Hippocampal formation (tissue), 2 donors: ENCODE measurements around the gene SSRP1.
A peak's percentile ranks its signal among the peaks of the same experiment; 100 is the strongest.
"Not testable (repeated sequence)": the region's sequence is repeated elsewhere in the genome, so short reads cannot be mapped to it uniquely, and the experiment has no call there.

Source experiments
- DNase-seq, 2 donors: peaks; one replicate each; lab custom pipeline; 2025; lab: John Stamatoyannopoulos, UW

The SSRP1 gene, protein sequence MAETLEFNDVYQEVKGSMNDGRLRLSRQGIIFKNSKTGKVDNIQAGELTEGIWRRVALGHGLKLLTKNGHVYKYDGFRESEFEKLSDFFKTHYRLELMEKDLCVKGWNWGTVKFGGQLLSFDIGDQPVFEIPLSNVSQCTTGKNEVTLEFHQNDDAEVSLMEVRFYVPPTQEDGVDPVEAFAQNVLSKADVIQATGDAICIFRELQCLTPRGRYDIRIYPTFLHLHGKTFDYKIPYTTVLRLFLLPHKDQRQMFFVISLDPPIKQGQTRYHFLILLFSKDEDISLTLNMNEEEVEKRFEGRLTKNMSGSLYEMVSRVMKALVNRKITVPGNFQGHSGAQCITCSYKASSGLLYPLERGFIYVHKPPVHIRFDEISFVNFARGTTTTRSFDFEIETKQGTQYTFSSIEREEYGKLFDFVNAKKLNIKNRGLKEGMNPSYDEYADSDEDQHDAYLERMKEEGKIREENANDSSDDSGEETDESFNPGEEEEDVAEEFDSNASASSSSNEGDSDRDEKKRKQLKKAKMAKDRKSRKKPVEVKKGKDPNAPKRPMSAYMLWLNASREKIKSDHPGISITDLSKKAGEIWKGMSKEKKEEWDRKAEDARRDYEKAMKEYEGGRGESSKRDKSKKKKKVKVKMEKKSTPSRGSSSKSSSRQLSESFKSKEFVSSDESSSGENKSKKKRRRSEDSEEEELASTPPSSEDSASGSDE

GRCh38 chr11:57335343-57336110 lies at the start of gene SSRP1:
Gene SSRP1 (minus strand): TSS chr11:57335892. CDS start chr11:57335121, 771 bp downstream.
- DNase-seq, result peak; percentile 88 to 89

DNA sequence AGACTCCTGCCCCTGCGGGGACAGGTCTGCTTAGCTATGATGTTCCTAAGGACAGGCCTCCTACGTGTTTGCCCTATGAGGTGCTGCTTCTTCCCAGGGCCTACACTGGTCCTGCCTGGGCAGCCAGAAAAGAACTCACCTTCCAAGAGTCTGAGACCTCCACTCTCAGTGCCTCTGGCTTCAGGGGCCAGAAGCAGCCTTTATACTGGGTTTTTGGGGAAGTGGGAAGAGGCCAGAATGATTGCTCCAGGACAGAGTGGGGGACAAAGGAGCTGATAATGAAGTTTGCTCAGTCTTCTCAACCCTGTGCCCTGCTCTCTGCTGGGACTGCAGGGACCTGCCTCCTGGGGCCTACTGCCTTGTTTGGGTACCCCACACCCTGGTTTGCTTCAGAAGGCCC lies 45.3 kb upstream of the SSRP1 start, which contains the start of gene PRG3:
Gene PRG3, minus strand, starts transcription at position 176 of the 400 bp plus-strand sequence. CDS start 442 bp downstream, outside the sequence.
- no peak for DNase-seq

DNA sequence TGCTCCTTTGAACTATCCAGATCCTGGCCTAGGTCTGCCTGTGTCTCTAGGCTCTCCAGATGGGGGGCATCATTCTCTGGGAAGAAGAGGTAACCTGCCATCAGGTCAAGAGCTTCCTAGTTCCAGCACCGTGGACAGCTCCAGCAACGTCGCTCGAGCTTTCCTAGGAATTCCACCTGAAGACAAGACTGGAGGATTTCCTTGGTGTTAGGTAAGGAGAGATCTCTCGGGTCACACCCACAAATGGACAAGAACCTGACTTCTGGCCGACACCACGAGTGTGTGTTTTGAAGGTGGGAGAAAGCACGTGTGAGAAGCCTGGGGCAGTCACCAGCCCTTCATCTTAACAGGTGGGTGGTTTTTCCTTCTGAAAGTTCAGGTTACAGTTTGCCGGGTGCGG lies 44.0 kb upstream of the SSRP1 start:
- no peak for DNase-seq

- no peak for DNase-seq
These were observed 42.5 kb upstream of the SSRP1 start for GRCh38 chr11:57378186-57378585.

DNA sequence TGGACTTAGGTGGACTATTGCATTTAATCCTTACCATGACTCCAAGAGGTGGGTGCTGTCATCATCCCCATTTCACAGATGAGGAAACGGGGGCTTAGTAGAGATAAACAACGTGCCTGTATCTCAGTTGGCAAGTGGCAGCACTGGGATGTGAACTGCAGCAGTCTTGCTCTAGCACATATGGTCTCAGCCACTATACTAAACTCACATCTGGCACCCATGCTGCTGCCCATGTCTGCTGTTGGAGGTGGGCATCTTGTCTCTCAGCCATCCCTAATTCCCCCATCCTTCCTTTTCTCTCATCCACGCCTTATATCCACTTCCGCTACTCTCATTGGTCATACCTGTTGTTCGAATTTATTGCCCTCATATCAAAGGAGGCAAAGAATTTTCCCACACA lies 41.4 kb upstream of the SSRP1 start:
- no peak for DNase-seq

GRCh38 chr11:57376095-57377090 lies 40.7 kb upstream of the SSRP1 start:
- DNase-seq, result no peak

DNA sequence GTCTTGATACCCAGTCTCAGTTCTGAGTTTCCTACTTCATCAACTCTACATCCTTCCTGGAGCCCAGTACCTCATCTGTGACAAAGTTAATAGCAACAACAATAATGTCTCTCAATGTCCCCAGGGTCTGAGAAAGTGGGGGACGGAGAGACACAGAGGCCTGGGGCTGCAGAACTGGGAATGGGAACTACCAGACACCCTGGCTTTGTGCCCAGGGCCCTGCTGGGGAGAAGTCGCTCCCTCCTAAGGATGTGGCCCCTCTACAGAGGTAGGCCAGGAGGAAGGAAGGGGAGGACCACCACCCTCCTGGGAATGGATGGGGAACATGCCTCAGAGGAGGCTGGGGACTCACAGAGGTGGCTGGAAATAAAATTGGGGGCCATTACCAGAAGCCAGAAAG lies 39.8 kb upstream of the SSRP1 start:
- no peak for DNase-seq

- no peak for DNase-seq
These were observed 39.3 kb upstream of the SSRP1 start for GRCh38 chr11:57374966-57375365.

DNA sequence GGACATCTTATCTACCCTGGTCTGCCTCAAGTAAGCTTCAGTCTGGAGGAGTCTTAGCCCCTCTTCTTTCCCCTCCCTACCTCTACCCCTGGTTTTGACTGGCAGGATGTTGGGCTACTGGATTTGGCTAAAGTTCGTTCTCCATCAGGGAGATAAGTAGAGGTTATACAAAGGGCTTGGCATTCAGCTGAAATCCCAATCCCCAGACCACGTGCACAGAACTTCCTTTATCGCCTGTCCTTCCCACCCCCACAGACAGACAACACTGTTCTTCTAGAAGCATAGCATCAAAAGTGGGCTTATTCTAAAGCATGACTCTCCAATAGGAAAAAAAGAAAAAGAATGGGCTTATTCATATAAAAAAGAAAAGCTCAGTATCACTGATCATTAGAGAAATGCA lies 37.5 kb upstream of the SSRP1 start:
- no peak for DNase-seq

DNA sequence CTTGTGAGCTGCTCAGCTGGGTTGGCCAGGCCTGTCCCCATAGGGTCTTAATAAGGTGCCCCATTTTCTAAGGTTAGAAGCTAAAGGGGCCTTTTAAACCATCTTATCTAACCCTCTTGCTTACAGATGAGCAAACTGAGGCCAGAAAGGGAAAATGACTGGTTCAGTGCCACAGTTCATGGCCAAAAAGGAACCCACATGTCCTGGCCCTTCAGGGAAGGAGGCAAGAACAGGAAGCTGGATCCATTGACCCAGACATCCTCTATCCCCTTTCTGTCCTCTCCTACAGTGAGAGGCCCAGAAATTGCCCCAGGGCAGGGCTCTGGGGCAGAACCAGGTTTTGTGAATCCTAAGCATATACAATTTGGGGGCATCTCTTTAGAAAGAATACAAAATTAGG lies 35.2 kb upstream of the SSRP1 start:
- no peak for DNase-seq

GRCh38 chr11:57370251-57370650 lies 34.6 kb upstream of the SSRP1 start:
- no peak for DNase-seq

DNA sequence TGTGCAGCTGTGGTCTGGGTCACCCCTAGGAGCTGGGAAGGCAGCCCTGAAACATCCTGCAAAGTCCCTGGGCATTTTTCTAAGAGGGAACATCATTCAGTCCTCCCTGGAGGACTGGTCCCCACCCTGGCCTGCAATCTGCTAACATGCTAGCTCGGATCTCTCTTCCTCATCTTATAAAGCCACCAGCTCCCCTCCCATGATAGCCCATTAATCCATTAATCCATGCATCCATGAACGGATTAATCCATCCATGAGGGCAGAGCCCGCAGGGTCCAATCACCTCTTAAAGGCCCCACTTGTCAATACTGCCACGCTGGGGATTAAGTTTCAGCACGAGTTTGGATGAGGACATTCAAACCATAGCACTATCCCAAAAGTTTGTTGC lies 33.1 kb upstream of the SSRP1 start:
- DNase-seq, result no peak

GRCh38 chr11:57368106-57368844 lies 32.6 kb upstream of the SSRP1 start:
- DNase-seq, result no peak

- no peak for DNase-seq
These were observed 29.4 kb upstream of the SSRP1 start for GRCh38 chr11:57364851-57365660.

DNA sequence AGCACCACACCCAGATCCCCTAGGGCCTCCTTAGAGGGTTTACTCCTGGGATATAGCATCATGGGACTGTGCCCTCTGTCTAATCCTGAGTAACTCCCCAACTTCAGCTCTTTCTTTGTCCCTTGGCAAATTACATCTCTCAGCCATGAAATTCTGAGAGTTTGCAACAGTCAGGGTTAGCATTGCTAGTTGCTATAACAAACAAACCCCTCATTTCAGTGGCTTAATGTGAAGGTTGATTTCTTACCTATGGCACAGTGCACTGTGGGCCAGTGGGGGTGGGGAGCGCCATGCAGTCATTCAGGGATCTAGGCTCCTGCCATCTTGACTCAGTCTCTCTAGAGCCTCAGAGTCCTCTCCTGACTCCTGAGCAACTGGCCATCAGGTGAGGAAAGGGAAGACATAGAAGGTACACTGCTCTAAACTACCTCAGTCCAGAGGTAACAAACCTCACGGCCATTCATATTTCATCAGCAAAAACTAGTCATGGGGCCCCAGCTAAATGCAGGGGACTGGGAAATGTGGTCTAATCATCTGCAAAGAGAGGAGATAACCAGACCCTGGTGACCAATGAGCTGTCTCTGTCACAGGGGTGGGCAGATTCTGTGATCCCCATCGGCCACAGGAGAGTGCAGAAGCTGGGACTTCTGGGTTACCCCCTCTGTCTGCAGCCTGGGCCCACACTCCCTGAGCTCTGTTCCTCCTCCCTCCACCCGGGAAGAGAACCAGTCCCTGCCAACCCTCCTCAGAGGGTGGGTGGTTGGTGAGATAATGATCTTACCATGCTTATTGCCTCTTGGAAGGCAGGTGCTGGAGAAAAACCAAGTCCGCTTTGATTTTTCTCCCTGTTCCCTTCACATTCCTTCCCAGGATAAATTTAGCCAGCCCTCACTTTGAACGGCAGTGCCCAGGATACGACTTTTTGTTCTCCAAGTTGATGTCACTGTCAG lies 27.7 kb upstream of the SSRP1 start:
- no peak for DNase-seq

DNA sequence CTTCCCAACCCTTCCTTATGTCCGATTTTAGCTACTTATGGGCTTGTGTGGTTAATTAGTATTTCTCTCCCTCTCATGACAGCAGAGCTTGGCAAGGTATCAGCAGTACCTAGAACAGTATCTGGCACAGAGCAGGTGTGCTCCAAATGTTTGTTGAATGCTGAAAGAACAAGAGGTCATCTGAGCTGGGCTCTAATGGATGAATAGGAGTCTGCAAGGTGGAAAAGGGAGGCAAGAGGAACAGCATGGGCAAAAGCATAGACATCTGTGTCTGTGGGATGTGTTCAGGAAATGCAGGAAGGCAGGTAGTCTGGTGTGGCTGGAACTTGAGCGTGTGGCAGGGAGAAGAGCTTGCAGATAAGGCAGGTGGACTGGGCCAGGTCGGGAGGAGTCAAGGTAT lies 26.2 kb upstream of the SSRP1 start:
- no peak for DNase-seq

- not testable (repeated sequence) for DNase-seq
These were observed 25.7 kb upstream of the SSRP1 start for GRCh38 chr11:57361420-57361819.

DNA sequence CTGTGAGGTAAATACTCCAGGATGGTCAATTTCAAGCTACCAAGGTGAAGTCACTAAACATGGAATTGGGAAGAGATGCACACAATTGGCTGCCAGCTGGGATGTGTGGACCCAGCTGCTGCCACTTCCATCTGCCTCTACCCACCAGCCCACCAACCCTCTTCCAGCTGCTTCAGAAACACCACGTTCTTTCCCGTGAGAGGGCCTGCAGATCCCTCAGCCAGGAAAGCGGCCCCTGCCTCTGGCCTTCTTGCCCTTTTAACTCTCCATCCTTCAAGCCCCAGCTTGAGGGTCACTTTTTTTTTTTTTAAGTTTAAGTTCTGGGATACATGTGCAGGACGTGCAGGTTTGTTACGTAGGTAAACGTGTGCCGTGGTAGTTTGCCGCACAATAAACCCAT lies 25.3 kb upstream of the SSRP1 start:
- no peak for DNase-seq
